ENCODE results near the gene EXOC3. TPM values are rescaled to one million over a fixed set of nuclear protein-coding genes. Genes with fewer than 3 reads are reported as not detected.

EXOC3 gene
- total RNA-seq, 1 experiment from 2014 or later = 31.3 TPM

DNA sequence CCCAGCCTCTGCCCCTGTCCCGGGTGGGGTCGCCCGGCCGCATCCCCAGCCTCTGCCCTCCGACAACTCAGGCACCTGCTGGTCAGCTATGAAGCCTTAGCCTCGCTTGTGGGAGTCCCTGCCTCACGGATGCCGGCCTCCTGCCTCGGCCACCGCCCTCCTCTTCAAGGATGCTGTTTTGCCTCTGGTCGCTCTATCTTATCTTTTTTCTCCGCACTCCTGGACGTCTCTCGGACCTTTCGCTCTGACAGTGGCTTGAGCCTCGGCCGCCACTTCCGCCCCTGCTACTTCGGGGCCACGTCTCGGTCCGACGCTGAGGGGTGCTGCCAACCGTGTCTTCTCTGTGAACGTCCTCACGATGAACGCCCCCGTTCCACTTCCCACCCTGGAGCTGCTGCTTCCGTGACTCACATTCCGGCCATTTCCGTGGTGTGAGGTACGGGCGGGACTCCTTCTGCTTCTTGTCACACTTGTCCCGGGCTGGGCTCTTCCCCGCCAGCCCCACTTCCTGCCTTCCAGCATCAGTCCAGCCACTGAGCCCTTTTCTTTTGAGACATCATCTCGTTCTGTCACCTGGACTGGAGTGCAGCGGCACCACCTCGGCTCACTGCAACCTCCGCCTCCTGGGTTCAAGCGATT, 55.0 kb downstream of the EXOC3 start:
- ATAC-seq (no peak), DNase-seq (no peak)
- Histone ChIP-seq H3K9me2 (replicated peaks; ENCODE audit: low read length) (no peaks in the 10 kb centered on the region), H3K4me2 (ENCODE audit: low read length) (no peak overlapping the region), H4K20me1 (ENCODE audit: low read length) (no peaks in the 10 kb centered on the region), H3K27me3 (ENCODE audit: low read length) (no peaks in the 10 kb centered on the region), H3F3A (ENCODE audit: low read length, unreplicated experiment) (no peaks in the 10 kb centered on the region), H3K4me3 (ENCODE audit: low read length) (no peak overlapping the region), H3K4me1 (ENCODE audit: insufficient read depth, low read length) (no peaks in the 10 kb centered on the region), H2AFZ (ENCODE audit: low read length) (no peak overlapping the region), H3K27ac (ENCODE audit: low read length) (no peak overlapping the region), H3K9ac (ENCODE audit: low read length) (no peak overlapping the region), H3K9me3 (ENCODE audit: low read length) (no peaks in the 10 kb centered on the region), H3K79me2 (ENCODE audit: low read length) (no peaks in the 10 kb centered on the region), H3K36me3 (ENCODE audit: low read depth, low read length) (no peaks in the 10 kb centered on the region)
- no TSS peak for BruUV-seq (replicated peaks)
- POLR2A ChIA-PET (ENCODE audit: unreplicated experiment) = no interaction called here
- CTCF ChIA-PET = no interaction called here
- intact Hi-C loops (cut with micrococcal nuclease) = no loop called here
- no peak for TF ChIP-seq EZH2phosphoT487 (IDR thresholded peaks at IDR 0.05; ENCODE audit: borderline replicate concordance, low read length)
- TF ChIP-seq, protein P1, sequence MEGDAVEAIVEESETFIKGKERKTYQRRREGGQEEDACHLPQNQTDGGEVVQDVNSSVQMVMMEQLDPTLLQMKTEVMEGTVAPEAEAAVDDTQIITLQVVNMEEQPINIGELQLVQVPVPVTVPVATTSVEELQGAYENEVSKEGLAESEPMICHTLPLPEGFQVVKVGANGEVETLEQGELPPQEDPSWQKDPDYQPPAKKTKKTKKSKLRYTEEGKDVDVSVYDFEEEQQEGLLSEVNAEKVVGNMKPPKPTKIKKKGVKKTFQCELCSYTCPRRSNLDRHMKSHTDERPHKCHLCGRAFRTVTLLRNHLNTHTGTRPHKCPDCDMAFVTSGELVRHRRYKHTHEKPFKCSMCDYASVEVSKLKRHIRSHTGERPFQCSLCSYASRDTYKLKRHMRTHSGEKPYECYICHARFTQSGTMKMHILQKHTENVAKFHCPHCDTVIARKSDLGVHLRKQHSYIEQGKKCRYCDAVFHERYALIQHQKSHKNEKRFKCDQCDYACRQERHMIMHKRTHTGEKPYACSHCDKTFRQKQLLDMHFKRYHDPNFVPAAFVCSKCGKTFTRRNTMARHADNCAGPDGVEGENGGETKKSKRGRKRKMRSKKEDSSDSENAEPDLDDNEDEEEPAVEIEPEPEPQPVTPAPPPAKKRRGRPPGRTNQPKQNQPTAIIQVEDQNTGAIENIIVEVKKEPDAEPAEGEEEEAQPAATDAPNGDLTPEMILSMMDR (conservative IDR thresholded peaks at IDR 0.05; ENCODE audit: low read depth, low read length) = no peak
- no peak for TF ChIP-seq EZH2 (IDR thresholded peaks at IDR 0.05; ENCODE audit: low read length, unreplicated experiment)

DNA sequence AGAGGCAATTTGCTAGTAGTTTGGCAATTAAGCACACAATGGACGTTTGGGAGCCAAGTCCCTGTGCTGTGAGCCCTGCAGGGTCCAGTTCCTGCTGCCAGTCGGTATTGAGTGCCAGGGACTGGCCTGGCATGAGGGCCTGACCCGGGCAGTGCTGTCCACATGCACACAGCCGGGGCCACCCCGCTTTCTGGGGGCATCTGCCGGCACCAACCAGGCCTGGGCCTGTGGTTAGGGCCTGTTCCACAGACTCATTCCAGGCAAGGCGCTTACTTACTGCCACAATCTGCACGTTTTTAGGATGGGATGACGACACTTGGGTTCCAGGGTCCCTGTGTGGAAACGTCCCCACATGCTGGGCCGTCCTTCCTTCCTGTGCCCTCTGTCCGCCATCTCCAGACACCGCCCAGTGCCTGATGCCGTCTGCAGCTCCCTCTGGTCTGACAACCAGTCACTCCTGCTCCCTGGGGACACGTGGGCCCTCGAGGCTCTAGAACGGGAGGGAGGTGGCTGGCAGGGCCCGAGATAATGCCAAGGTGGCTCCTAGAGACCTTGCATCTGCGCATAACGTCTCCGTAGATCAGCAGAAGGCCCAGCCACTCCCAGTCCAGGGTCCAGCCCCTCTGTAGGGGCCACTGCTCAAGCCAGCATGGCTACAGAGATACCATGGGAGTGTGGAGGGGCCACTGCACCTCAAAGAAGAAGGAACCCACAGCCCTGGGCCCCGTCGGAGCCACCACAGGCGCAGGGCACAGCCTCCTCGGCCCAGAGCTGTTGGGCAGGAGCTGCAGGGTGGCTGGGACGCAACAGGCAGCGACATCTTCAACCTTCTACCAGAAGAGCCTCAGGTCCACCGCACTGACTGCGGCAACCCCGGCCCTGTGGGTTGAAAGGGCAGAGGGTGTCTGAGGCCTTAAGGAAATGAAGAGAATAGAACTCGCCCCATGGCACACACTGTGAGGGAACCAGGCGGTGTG, 56.5 kb downstream of the EXOC3 start:
- ATAC-seq = no peak
- no peak overlapping the region for H3K4me2 ChIP-seq (ENCODE audit: low read length)
- no peaks in the 10 kb centered on the region for H3K79me2 ChIP-seq (ENCODE audit: low read length)
- H3K36me3 ChIP-seq (ENCODE audit: low read depth, low read length) = no peaks in the 10 kb centered on the region
- no TSS peak for BruUV-seq (replicated peaks)
- no peaks in the 10 kb centered on the region for H3K9me3 ChIP-seq (ENCODE audit: low read length)
- H3K27ac ChIP-seq (ENCODE audit: low read length) = no peak overlapping the region
- no peak for TF ChIP-seq EZH2 (IDR thresholded peaks at IDR 0.05; ENCODE audit: low read length, unreplicated experiment)
- no peak for TF ChIP-seq EZH2phosphoT487 (IDR thresholded peaks at IDR 0.05; ENCODE audit: borderline replicate concordance, low read length)
- TF ChIP-seq, protein P1 (conservative IDR thresholded peaks at IDR 0.05; ENCODE audit: low read depth, low read length) = no peak
- intact Hi-C loops (cut with micrococcal nuclease) = no loop called here
- ChIA-PET POLR2A (ENCODE audit: unreplicated experiment) (interaction anchor here (0.7 kb wide), 1 partner anchor 23 kb away, joined by 3 read pairs; no protein-coding TSS in a partner anchor), CTCF (no interaction called here)
- no peak overlapping the region for H3K4me3 ChIP-seq (ENCODE audit: low read length)
- no peaks in the 10 kb centered on the region for H3F3A ChIP-seq (ENCODE audit: low read length, unreplicated experiment)
- no peak for DNase-seq
- H3K27me3 ChIP-seq (ENCODE audit: low read length) = no peaks in the 10 kb centered on the region
- no peak overlapping the region for H2AFZ ChIP-seq (ENCODE audit: low read length)
- no peaks in the 10 kb centered on the region for H4K20me1 ChIP-seq (ENCODE audit: low read length)
- no peaks in the 10 kb centered on the region for H3K9me2 ChIP-seq (replicated peaks; ENCODE audit: low read length)
- no peaks in the 10 kb centered on the region for H3K4me1 ChIP-seq (ENCODE audit: insufficient read depth, low read length)
- H3K9ac ChIP-seq (ENCODE audit: low read length) = no peak overlapping the region
